Fibroblast of the aortic adventitia (primary cell): ENCODE results near the gene RAB20. TPM values are rescaled to one million over a fixed set of nuclear protein-coding genes. Genes with fewer than 3 reads are reported as not detected.

ENCODE experiments used
- DNase-seq: peaks from one replicate; pipeline ENCODE4 v3.0.0-alpha.2; 2010; ENCODE audit warnings: low read depth
- H3K4me3 ChIP-seq: 2 replicates; pipeline ENCODE4 v1.5.1; 2011; ENCODE audit warnings: low read depth, mild to moderate bottlenecking, control low read depth, low read length, moderate library complexity
- total RNA-seq: library from RNA; depleted of rRNA; stranded (reverse); fragments of >200 nt; gene quantifications from 2 replicates; pipeline ENCODE4 v1.2.3, GENCODE V29; 2012; ENCODE audit warnings: low replicate concordance
- TF ChIP-seq, protein P1 (sequence below): IDR thresholded peaks from 2 replicates; pipeline ENCODE4 v1.5.1; 2011; ENCODE audit warnings: mild to moderate bottlenecking, low read length, control low read depth, inconsistent platforms; ENCODE audit not compliant: insufficient read depth

Gene RAB20
- total RNA-seq, 1 donor: 1.6 TPM

DNA sequence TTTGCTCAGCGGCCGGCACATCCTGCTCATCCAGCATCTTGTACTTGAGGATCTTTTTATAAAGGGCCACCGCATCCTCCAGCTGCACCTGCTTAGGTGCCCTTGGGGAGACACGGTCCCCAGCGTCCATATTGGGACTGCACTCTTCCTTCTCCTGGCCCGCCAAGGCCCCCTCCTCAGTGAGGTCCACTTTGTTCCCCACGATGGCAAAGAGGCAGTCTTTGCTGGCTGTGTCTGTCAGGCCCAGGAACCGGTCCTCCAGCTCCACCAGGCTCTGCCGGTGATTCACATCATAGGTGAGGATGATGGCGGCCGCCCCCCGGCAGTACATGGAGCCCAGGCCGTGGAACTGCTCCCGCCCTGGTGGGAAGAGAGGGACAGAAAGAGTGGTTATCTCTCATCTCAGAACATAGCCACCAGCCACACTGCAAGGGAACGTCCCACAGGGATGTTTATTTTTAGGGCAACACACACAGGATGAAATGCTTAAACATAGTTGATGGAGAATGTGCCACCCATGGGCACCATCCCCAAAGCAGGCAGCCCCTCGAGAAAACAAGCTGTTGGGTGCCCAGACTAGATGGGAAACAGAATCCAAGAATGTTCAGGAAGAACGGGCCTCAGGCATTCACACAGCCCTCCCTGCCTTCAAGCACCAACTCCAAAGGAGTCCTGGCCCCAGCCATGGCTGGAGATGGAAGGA lies 37.5 kb downstream of the RAB20 start:
- TF ChIP-seq, protein P1, sequence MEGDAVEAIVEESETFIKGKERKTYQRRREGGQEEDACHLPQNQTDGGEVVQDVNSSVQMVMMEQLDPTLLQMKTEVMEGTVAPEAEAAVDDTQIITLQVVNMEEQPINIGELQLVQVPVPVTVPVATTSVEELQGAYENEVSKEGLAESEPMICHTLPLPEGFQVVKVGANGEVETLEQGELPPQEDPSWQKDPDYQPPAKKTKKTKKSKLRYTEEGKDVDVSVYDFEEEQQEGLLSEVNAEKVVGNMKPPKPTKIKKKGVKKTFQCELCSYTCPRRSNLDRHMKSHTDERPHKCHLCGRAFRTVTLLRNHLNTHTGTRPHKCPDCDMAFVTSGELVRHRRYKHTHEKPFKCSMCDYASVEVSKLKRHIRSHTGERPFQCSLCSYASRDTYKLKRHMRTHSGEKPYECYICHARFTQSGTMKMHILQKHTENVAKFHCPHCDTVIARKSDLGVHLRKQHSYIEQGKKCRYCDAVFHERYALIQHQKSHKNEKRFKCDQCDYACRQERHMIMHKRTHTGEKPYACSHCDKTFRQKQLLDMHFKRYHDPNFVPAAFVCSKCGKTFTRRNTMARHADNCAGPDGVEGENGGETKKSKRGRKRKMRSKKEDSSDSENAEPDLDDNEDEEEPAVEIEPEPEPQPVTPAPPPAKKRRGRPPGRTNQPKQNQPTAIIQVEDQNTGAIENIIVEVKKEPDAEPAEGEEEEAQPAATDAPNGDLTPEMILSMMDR: no peak
- DNase-seq: no peak
- no peak overlapping the region for H3K4me3 ChIP-seq

DNA sequence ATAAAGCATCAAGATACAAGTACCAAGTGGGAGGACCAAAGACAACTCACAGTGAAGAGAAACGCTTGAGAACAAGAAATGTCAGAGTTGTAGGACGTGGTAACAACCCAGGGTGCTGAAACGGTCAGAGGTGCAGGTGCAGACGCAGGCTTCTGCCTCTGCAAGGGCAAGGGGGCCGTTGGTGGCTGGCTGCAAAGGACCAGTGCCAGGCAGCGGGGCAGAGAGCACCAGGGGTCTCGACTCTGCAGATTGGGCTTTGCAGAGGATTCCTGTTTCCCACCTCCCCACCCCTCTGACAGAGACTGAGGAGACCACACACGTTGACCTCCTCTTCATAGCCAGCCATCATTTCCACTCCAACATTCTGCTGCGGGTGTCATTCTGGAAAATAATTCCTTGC lies 38.3 kb downstream of the RAB20 start:
- DNase-seq: no peak
- H3K4me3 ChIP-seq: no peak overlapping the region
- TF ChIP-seq, protein P1: no peak

DNA sequence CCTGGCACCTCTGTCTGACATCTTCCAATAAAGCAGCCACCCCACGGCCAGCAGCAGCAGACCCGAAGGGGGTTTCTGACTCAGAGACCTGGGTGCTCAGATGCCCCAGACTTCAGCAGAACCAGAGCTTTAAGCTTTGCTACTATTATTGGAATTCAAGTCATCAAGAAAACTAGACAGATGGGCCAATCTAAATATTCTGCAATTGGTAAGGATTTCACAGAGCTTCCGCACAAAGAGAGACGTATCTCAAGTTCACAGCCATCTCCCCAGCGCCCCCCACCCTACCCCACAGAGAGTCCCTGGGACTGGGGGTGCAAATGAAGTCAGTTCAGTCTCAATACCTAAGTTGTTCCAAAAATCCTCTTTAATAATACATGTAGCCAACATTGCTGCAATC lies 38.8 kb downstream of the RAB20 start:
- H3K4me3 ChIP-seq: no peak overlapping the region
- TF ChIP-seq, protein P1: no peak
- DNase-seq: no peak

DNA sequence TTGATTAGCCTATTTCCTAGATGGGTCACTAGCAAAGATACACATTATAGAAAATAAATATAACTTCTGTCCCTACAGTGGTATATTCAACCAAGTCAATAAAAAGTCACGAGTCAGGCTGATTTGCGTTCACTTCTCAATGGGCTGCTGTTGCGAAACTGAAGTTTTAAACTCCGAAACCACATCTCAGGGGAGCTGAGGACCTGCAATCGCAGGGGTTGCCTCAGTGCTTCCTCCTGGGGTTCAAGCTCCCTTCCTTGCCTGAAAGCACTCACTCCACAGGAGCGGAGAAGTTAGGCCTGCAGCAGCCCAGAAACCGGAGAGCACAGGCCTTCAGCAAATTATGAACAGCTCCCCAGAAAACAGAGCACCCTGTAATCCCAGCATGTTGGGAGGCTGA lies 39.6 kb downstream of the RAB20 start:
- DNase-seq: no peak
- no peak overlapping the region for H3K4me3 ChIP-seq
- TF ChIP-seq, protein P1: no peak

DNA sequence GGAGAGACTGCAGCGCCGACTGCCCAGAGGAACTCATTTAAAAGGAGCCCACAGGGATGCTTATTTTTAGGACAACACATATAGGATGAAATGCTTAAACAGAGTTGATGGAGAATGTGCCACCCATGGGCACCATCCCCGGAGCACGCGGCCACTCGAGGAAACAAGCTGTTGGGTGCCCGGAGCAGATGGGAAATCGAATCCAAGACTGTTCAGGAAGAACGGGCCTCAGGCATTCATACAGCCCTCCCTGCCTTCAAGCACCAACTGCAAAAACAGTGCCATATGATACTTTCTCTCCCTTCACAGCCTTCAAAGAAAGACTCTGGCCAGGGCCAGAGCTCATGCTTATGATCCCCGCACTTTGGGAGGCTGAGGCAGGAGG lies 40.2 kb downstream of the RAB20 start:
- TF ChIP-seq, protein P1: no peak
- peak; percentile 12 for DNase-seq
- H3K4me3 ChIP-seq: no peak overlapping the region

DNA sequence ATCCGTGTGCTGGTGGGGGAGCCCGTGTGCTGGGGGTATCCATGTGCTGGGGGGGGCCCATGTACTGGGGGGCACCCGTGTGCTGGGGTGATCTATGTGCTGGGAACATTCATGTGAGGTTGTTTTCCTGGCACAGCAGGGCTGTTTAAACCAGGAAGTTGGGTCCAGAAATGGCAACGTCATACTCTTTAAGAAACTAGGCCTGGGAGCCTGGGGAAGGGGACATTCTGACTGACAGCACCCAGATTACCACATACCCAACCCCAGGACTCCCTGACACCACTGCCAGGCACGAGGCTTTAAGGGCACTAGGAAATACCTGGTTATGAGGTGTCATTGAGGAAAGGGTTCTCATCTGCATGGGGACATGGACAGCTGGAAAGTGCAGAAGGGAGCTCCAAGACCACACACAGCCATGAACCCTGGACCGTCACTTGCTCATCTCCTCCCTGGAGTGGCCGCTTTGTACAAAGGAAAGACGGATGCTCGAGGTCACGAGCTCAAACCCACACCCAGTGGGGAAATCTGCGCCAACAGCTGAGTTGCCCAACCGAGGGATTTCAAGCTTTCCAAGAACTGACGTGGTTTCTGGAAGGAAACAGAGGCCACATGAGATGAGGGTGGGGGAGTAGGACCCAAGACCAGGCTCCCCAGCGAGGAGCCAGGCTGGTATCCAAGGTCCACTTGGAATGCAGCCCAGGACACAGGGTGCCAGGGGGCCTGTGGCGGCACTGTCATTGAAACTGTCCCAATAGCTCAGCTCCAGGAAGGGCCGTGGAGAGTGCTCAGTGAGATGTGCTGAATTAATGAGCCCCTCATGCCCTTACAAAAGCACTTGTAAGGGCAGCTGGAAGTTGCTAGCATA lies 40.9 kb downstream of the RAB20 start:
- H3K4me3 ChIP-seq: no peak overlapping the region
- DNase-seq: peak; percentile 93
- TF ChIP-seq, protein P1: no peak
